SIG-M5 (cell line): ENCODE data around the gene PLAAT1.

Source experiments
- DNase-seq: peaks from one replicate; lab custom pipeline; 2025; lab: John Stamatoyannopoulos, UW

PLAAT1 gene

GRCh38 chr3:193253986-193254660, 13.1 kb downstream of the PLAAT1 start:
- DNase-seq = no peak

GRCh38 chr3:193261970-193262369, 20.9 kb downstream of the PLAAT1 start:
- no peak for DNase-seq

- DNase-seq = no peak
Observed at GRCh38 chr3:193262707-193263106, 21.7 kb downstream of the PLAAT1 start.

GRCh38 chr3:193269343-193270028, 28.5 kb downstream of the PLAAT1 start:
- DNase-seq = no peak

- no peak for DNase-seq
Observed at GRCh38 chr3:193270451-193270850, 29.4 kb downstream of the PLAAT1 start.

GRCh38 chr3:193271101-193271840, 30.2 kb downstream of the PLAAT1 start:
- DNase-seq = no peak

- DNase-seq = no peak
Observed at GRCh38 chr3:193292386-193292785, 51.4 kb downstream of the PLAAT1 start.

GRCh38 chr3:193295985-193296384, 55.0 kb downstream of the PLAAT1 start:
- DNase-seq = no peak

GRCh38 chr3:193297421-193297820, 56.4 kb downstream of the PLAAT1 start:
- DNase-seq = no peak

GRCh38 chr3:193301433-193301832, 60.4 kb downstream of the PLAAT1 start:
- no peak for DNase-seq

- no peak for DNase-seq
Observed at GRCh38 chr3:193305356-193305755, 64.3 kb downstream of the PLAAT1 start.

- DNase-seq = no peak
Observed at GRCh38 chr3:193310914-193311723, 70.1 kb downstream of the PLAAT1 start.

- no peak for DNase-seq
Observed at GRCh38 chr3:193313061-193313958, 72.3 kb downstream of the PLAAT1 start.

GRCh38 chr3:193314161-193314560, 73.1 kb downstream of the PLAAT1 start:
- no peak for DNase-seq

GRCh38 chr3:193317682-193318300, 76.8 kb downstream of the PLAAT1 start:
- no peak for DNase-seq
